HG03469 (cell line): ENCODE results near the gene GTF2A1.
"Not testable (repeated sequence)": the region's sequence is repeated elsewhere in the genome, so short reads cannot be mapped to it uniquely, and the experiment has no call there.

Experiments
- ATAC-seq: cut with Tn5 transposase; IDR thresholded peaks from one replicate; pipeline ENCODE4 v1.9.1; 2021; ENCODE audit warnings: mild to moderate bottlenecking, moderate library complexity, moderate number of reproducible peaks; ENCODE audit not compliant: unreplicated experiment

GTF2A1 gene

GRCh38 chr14:81233615-81234014 is 12.9 kb upstream of the GTF2A1 start:
- ATAC-seq: no peak

GRCh38 chr14:81231540-81231939 is 10.8 kb upstream of the GTF2A1 start:
- no peak for ATAC-seq

- ATAC-seq: no peak
Measured at GRCh38 chr14:81224222-81224621, 3.5 kb upstream of the GTF2A1 start.

GRCh38 chr14:81223788-81224187 is 3.0 kb upstream of the GTF2A1 start:
- not testable (repeated sequence) for ATAC-seq

- ATAC-seq: no peak
Measured at GRCh38 chr14:81222691-81223090, 1.9 kb upstream of the GTF2A1 start.

GRCh38 chr14:81222126-81222525 is 1.4 kb upstream of the GTF2A1 start:
- no peak for ATAC-seq

GRCh38 chr14:81221579-81222102 is 882 bp upstream of the GTF2A1 start:
- no peak for ATAC-seq

GRCh38 chr14:81220580-81220829 is 254 bp downstream of the GTF2A1 start:
- no peak for ATAC-seq

- no peak for ATAC-seq
Measured at GRCh38 chr14:81219759-81220579, 790 bp downstream of the GTF2A1 start.

- peak; percentile 56 for ATAC-seq
Measured at GRCh38 chr14:81219210-81219758, 1.5 kb downstream of the GTF2A1 start.

GRCh38 chr14:81211844-81212243 is 8.9 kb downstream of the GTF2A1 start:
- peak; percentile 57 for ATAC-seq

- ATAC-seq: peak; percentile 47
Measured at GRCh38 chr14:81209167-81209836, 11.5 kb downstream of the GTF2A1 start.

GRCh38 chr14:81208489-81208888 is 12.3 kb downstream of the GTF2A1 start:
- ATAC-seq: no peak

GRCh38 chr14:81206115-81206514 is 14.6 kb downstream of the GTF2A1 start:
- ATAC-seq: no peak

GRCh38 chr14:81205639-81206038 is 15.1 kb downstream of the GTF2A1 start:
- no peak for ATAC-seq

GRCh38 chr14:81200054-81200453 is 20.7 kb downstream of the GTF2A1 start:
- ATAC-seq: no peak

- ATAC-seq: no peak
Measured at GRCh38 chr14:81199084-81199483, 21.7 kb downstream of the GTF2A1 start.

GRCh38 chr14:81198651-81199050 is 22.1 kb downstream of the GTF2A1 start:
- no peak for ATAC-seq

- peak; percentile 44 for ATAC-seq
Measured at GRCh38 chr14:81193924-81194633, 26.7 kb downstream of the GTF2A1 start.

- no peak for ATAC-seq
Measured at GRCh38 chr14:81192594-81192993, 28.2 kb downstream of the GTF2A1 start.

- ATAC-seq: peak; percentile 63
Measured at GRCh38 chr14:81187832-81188522, 32.8 kb downstream of the GTF2A1 start.
